Progenitor cell of endocrine pancreas (in vitro differentiated cells): Measurements from ENCODE around the gene NTN4. TPM values are rescaled to one million over a fixed set of nuclear protein-coding genes. Genes with fewer than 3 reads are reported as not detected.
"Not testable (repeated sequence)": the region's sequence is repeated elsewhere in the genome, so short reads cannot be mapped to it uniquely, and the experiment has no call there.

Experiments used
- DNase-seq: peaks from one replicate; pipeline ENCODE4 v3.0.0; 2021; ENCODE audit warnings: low spot score; ENCODE audit not compliant: unreplicated experiment
- H3K27ac Mint-ChIP-seq: 2 replicates; pipeline ENCODE4 v1.8.0; 2021; ENCODE audit warnings: mild to moderate bottlenecking, moderate library complexity, mixed read lengths
- H3K27me3 Mint-ChIP-seq: 2 replicates; pipeline ENCODE4 v1.8.0; 2021; ENCODE audit warnings: mixed read lengths
- H3K36me3 Mint-ChIP-seq: 2 replicates; pipeline ENCODE4 v1.8.0; 2022; ENCODE audit warnings: mixed read lengths; ENCODE audit not compliant: insufficient read depth
- H3K4me1 Mint-ChIP-seq: 2 replicates; pipeline ENCODE4 v1.8.0; 2021; ENCODE audit warnings: low read depth, mixed read lengths
- H3K4me3 Mint-ChIP-seq: 2 replicates; pipeline ENCODE4 v1.8.0; 2021; ENCODE audit warnings: low read depth, mild to moderate bottlenecking, moderate library complexity, mixed read lengths
- H3K9me3 Mint-ChIP-seq: 2 replicates; pipeline ENCODE4 v1.8.0; 2021; ENCODE audit warnings: low read depth, mixed read lengths
- total RNA-seq: library from RNA; stranded (reverse); gene quantifications from 2 replicates; pipeline ENCODE4 v1.2.1, GENCODE V29; 2021
- TF ChIP-seq, protein P1 (sequence below): fragments of 200-600 bp; sonication (generic); IDR thresholded peaks from one replicate; pipeline ENCODE4 v1.5.0; 2021; ENCODE audit warnings: antibody characterized with exemption, mild to moderate bottlenecking; ENCODE audit not compliant: unreplicated experiment

NTN4 gene
- total RNA-seq, 1 donor from 2014 or later, result 7.4 TPM

DNA sequence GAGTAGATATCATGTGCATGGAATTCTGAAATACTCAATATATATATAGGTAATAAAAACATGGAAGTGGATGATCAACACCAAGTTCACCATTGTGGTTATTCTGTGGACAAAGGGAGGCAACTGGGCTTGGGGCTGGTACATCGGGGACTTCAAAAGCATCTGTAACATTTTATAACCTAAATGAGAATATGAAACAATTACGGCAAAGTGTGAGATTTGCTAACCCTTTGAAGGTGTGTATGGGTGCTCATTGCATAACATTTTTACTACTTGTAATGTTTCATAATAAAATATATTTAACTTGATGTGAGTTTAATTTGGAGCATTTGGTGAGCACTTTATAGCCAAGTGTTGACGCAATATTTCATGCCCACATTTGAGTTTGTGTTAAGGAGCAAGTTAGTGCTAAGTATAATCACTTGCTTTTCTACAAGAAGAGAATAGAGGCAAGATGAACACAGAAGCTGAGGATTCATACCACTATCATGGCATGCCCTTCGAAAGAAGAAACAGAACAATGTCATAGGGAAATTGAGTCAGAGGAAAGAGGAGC lies 109.3 kb downstream of the NTN4 start:
- H3K27ac Mint-ChIP-seq, result no peak overlapping the region
- H3K4me1 Mint-ChIP-seq, result no peaks in the 10 kb centered on the region
- no peak overlapping the region for H3K4me3 Mint-ChIP-seq
- no peaks in the 10 kb centered on the region for H3K9me3 Mint-ChIP-seq
- TF ChIP-seq, protein P1, sequence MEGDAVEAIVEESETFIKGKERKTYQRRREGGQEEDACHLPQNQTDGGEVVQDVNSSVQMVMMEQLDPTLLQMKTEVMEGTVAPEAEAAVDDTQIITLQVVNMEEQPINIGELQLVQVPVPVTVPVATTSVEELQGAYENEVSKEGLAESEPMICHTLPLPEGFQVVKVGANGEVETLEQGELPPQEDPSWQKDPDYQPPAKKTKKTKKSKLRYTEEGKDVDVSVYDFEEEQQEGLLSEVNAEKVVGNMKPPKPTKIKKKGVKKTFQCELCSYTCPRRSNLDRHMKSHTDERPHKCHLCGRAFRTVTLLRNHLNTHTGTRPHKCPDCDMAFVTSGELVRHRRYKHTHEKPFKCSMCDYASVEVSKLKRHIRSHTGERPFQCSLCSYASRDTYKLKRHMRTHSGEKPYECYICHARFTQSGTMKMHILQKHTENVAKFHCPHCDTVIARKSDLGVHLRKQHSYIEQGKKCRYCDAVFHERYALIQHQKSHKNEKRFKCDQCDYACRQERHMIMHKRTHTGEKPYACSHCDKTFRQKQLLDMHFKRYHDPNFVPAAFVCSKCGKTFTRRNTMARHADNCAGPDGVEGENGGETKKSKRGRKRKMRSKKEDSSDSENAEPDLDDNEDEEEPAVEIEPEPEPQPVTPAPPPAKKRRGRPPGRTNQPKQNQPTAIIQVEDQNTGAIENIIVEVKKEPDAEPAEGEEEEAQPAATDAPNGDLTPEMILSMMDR, result no peak
- DNase-seq, result no peak
- H3K36me3 Mint-ChIP-seq, result peaks cover 6% of the 10 kb centered on the region
- H3K27me3 Mint-ChIP-seq, result no peaks in the 10 kb centered on the region

DNA sequence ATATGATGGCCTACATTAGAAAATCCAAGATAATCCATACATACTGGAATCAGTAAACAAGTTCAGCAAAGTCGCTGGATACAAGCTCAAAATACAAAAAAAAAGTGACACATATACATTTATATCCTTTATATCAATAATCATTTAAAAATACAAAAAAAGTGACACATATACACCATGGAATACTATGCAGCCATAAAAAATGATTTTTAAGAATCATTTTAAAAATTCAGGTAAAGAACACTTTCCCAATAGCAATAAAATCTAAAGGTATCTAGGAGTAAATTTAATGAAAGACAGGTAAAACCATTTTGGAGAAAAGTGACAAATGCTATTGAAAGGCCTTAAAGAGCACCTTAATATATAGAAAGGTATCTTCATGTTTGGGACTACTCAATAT lies 111.9 kb downstream of the NTN4 start:
- no peak overlapping the region for H3K4me3 Mint-ChIP-seq
- no peak overlapping the region for H3K27ac Mint-ChIP-seq
- no peaks in the 10 kb centered on the region for H3K4me1 Mint-ChIP-seq
- H3K27me3 Mint-ChIP-seq, result no peaks in the 10 kb centered on the region
- DNase-seq, result no peak
- H3K36me3 Mint-ChIP-seq, result peaks cover 6% of the 10 kb centered on the region
- H3K9me3 Mint-ChIP-seq, result no peaks in the 10 kb centered on the region
- TF ChIP-seq, protein P1, result no peak

DNA sequence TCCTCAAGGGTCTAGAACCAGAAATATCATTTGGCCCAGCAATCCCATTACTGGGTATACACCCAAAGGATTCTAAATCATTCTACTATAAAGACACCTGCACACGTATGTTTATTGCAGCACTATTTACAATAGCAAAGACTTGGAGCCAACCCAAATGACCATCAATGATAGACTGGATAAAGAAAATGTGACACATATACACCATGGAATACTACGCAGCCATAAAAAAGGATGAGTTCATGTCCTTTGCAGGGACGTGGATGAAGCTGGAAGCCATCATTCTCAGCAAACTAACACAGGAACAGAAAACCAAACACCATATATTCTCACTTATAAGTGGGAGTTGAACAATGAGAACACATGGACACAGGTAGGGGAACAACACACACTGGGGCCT lies 112.8 kb downstream of the NTN4 start:
- H3K36me3 Mint-ChIP-seq, DNase-seq, H3K27ac Mint-ChIP-seq, H3K27me3 Mint-ChIP-seq, H3K4me1 Mint-ChIP-seq, H3K9me3 Mint-ChIP-seq, H3K4me3 Mint-ChIP-seq: not testable (repeated sequence)

DNA sequence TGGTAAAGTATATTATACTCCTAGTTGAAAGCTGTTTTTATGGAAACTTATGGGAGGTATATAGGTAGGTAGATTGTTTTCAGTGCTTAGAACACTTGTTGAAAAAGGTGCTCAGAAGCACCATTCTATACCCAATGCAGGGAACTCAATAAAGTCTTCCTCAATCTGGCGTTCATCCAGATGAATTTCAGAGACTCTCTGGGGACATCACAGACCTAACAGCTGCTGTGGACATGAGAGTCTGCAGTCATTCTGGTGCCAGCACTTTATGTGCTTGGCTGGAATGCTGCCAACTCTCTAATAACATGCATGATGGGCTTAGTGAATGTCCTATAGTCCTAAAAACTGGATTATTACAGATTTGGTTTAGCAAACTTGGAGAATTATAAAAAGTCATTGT lies 115.9 kb downstream of the NTN4 start:
- no peak for DNase-seq
- TF ChIP-seq, protein P1, result no peak
- no peaks in the 10 kb centered on the region for H3K27me3 Mint-ChIP-seq
- no peaks in the 10 kb centered on the region for H3K4me1 Mint-ChIP-seq
- H3K36me3 Mint-ChIP-seq, result peaks cover 2% of the 10 kb centered on the region
- no peaks in the 10 kb centered on the region for H3K9me3 Mint-ChIP-seq
- no peak overlapping the region for H3K4me3 Mint-ChIP-seq
- no peak overlapping the region for H3K27ac Mint-ChIP-seq

DNA sequence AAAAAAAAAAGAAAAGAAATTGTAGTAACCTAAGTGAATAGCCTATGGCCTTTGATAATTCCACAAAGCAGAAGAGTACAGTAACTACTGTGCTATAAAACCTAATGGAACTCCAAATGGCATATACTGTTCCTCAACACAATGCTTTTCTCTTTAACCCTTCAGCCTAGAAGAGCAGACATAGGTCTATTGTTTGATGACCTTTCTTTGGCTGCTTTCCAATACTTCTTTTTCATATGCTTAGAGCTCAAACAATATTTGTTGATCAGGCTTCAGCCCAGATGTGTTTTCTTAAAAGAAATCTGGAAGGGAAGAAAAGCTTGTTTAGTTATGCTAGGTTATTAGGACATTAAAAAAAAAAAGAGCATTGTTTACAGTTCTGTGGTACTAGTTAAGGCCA lies 116.4 kb downstream of the NTN4 start:
- H3K4me1 Mint-ChIP-seq, result no peaks in the 10 kb centered on the region
- H3K27ac Mint-ChIP-seq, result no peak overlapping the region
- no peaks in the 10 kb centered on the region for H3K9me3 Mint-ChIP-seq
- H3K36me3 Mint-ChIP-seq, result peaks cover 2% of the 10 kb centered on the region
- no peaks in the 10 kb centered on the region for H3K27me3 Mint-ChIP-seq
- TF ChIP-seq, protein P1, result no peak
- H3K4me3 Mint-ChIP-seq, result no peak overlapping the region
- DNase-seq, result no peak

DNA sequence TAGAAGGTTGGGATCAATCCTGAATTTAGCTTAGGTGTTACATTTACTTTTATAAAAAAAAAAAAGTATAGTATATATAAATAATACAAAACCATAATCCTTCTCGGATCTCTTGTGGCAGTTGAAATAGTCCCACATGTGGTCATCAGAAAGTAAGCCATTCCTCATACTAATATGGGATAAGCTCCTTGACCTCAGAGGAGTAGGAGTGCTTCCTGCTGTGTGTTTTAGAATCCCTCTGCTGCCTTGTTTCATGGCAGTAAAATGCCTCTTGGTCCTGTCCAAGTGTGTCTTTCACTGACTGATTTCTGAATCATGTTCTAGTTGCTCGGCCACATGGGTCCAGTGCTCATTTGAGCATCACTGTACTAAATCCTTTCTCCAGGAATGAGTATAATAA lies 117.0 kb downstream of the NTN4 start:
- peaks cover 2% of the 10 kb centered on the region for H3K36me3 Mint-ChIP-seq
- TF ChIP-seq, protein P1, result no peak
- DNase-seq, result no peak
- no peaks in the 10 kb centered on the region for H3K4me1 Mint-ChIP-seq
- H3K9me3 Mint-ChIP-seq, result no peaks in the 10 kb centered on the region
- H3K27ac Mint-ChIP-seq, result no peak overlapping the region
- H3K27me3 Mint-ChIP-seq, result no peaks in the 10 kb centered on the region
- H3K4me3 Mint-ChIP-seq, result no peak overlapping the region
